H9 (cell line): ENCODE results near the gene MACROD1. TPM values are rescaled to one million over a fixed set of nuclear protein-coding genes. Genes with fewer than 3 reads are reported as not detected.

Experiments used
- DNase-seq: peaks from one replicate; pipeline ENCODE4 v3.0.0-alpha.2; 2017
- H2AFZ ChIP-seq: one replicate; pipeline ENCODE4 v1.6.1; 2013; ENCODE audit warnings: mild to moderate bottlenecking, low read length, control low read depth, moderate library complexity
- H2AK5ac ChIP-seq: 2 replicates; pipeline ENCODE4 v1.6.1; 2013; ENCODE audit warnings: low read length, control low read depth, mixed read lengths; ENCODE audit not compliant: insufficient read length
- H2BK120ac ChIP-seq: one replicate; pipeline ENCODE4 v1.6.1; 2013; ENCODE audit warnings: low read depth, mild to moderate bottlenecking, low read length, control low read depth, inconsistent platforms; ENCODE audit not compliant: poor library complexity, severe bottlenecking
- H2BK12ac ChIP-seq: 2 replicates; pipeline ENCODE4 v1.6.1; 2013; ENCODE audit warnings: low read length, control low read depth, mixed read lengths, low read depth; ENCODE audit not compliant: insufficient read length
- H2BK15ac ChIP-seq: 2 replicates; pipeline ENCODE4 v1.6.1; 2013; ENCODE audit warnings: low read depth, low read length, control low read depth
- H2BK20ac ChIP-seq: one replicate; pipeline ENCODE4 v1.6.1; 2013; ENCODE audit warnings: low read depth, mild to moderate bottlenecking, low read length, control low read depth, inconsistent platforms; ENCODE audit not compliant: poor library complexity, severe bottlenecking
- H2BK5ac ChIP-seq: 2 replicates; pipeline ENCODE4 v1.6.1; 2013; ENCODE audit warnings: low read length, control low read depth, mixed read lengths; ENCODE audit not compliant: insufficient read length
- H3K14ac ChIP-seq: 2 replicates; pipeline ENCODE4 v1.6.1; 2013; ENCODE audit warnings: low read length, control low read depth; ENCODE audit not compliant: insufficient read depth
- H3K18ac ChIP-seq: 2 replicates; pipeline ENCODE4 v1.6.1; 2013; ENCODE audit warnings: low read depth, mild to moderate bottlenecking, mixed read lengths, low read length, control low read depth; ENCODE audit not compliant: insufficient read length
- H3K23ac ChIP-seq: 2 replicates; pipeline ENCODE4 v1.6.1; 2013; ENCODE audit warnings: low read length, control low read depth, mixed read lengths, low read depth; ENCODE audit not compliant: insufficient read length
- H3K23me2 ChIP-seq: 2 replicates; pipeline ENCODE4 v1.6.1; 2013; ENCODE audit warnings: low read depth, mild to moderate bottlenecking, mixed read lengths, low read length, control low read depth; ENCODE audit not compliant: insufficient read length, poor library complexity, severe bottlenecking
- H3K27ac ChIP-seq: 2 replicates; pipeline ENCODE4 v1.5.1; 2013; ENCODE audit warnings: low read length, control low read depth, mixed read lengths, low read depth; ENCODE audit not compliant: insufficient read length
- H3K27me3 ChIP-seq: 2 replicates; pipeline ENCODE4 v1.6.1; 2013; ENCODE audit warnings: low read length, control low read depth, inconsistent platforms; ENCODE audit not compliant: insufficient read depth
- H3K4ac ChIP-seq: 2 replicates; pipeline ENCODE4 v1.6.1; 2013; ENCODE audit warnings: low read depth, mild to moderate bottlenecking, control low read depth, inconsistent platforms, low read length, moderate library complexity
- H3K4me1 ChIP-seq: 2 replicates; pipeline ENCODE4 v1.6.1; 2013; ENCODE audit warnings: low read length, control low read depth, inconsistent platforms; ENCODE audit not compliant: insufficient read depth
- H3K4me2 ChIP-seq: 2 replicates; pipeline ENCODE4 v1.6.1; 2013; ENCODE audit warnings: low read length, control low read depth, mixed read lengths; ENCODE audit not compliant: insufficient read length, insufficient read depth
- H3K56ac ChIP-seq: 2 replicates; pipeline ENCODE4 v1.6.1; 2013; ENCODE audit warnings: low read depth, mild to moderate bottlenecking, mixed read lengths, low read length, control low read depth; ENCODE audit not compliant: insufficient read length
- H3K79me1 ChIP-seq: 2 replicates; pipeline ENCODE4 v1.6.1; 2013; ENCODE audit warnings: low read depth, mild to moderate bottlenecking, moderate library complexity, low read length, control low read depth, inconsistent platforms; ENCODE audit not compliant: insufficient read depth, poor library complexity, severe bottlenecking
- H3K79me2 ChIP-seq: 2 replicates; pipeline ENCODE4 v1.6.1; 2013; ENCODE audit warnings: low read length, control low read depth, inconsistent platforms; ENCODE audit not compliant: insufficient read depth
- H3K9ac ChIP-seq: 2 replicates; pipeline ENCODE4 v1.6.1; 2013; ENCODE audit warnings: low read length, control low read depth, mixed read lengths; ENCODE audit not compliant: insufficient read length; ENCODE audit errors: extremely low read depth
- H3K9me3 ChIP-seq: one replicate; pipeline ENCODE4 v1.6.1; 2013; ENCODE audit warnings: low read depth, low read length, inconsistent platforms; ENCODE audit not compliant: control insufficient read depth
- H3T11ph ChIP-seq: one replicate; pipeline ENCODE4 v1.6.1; 2013; ENCODE audit warnings: mild to moderate bottlenecking, low read length, control low read depth, inconsistent platforms
- H4K20me1 ChIP-seq: one replicate; pipeline ENCODE4 v1.6.1; 2013; ENCODE audit not compliant: control insufficient read depth, insufficient read length, insufficient read depth
- H4K5ac ChIP-seq: 2 replicates; pipeline ENCODE4 v1.6.1; 2013; ENCODE audit warnings: low read depth, mild to moderate bottlenecking, mixed read lengths, low read length, control low read depth; ENCODE audit not compliant: insufficient read length
- H4K8ac ChIP-seq: replicated peaks from 2 replicates; pipeline ENCODE4 v1.6.1; 2013; ENCODE audit warnings: low read length, control low read depth, mixed read lengths, low read depth; ENCODE audit not compliant: insufficient read length
- H4K91ac ChIP-seq: 2 replicates; pipeline ENCODE4 v1.6.1; 2013; ENCODE audit warnings: low read depth, mild to moderate bottlenecking, moderate library complexity, mixed read lengths, low read length, control low read depth; ENCODE audit not compliant: insufficient read length
- H3K27ac Mint-ChIP-seq, 3 experiments: 2 replicates in 2 of 3; 3 replicates in 1 of 3; pipeline ENCODE4 v1.8.0; 2020 to 2021; ENCODE audit warnings: mixed read lengths in 3 of 3, mild to moderate bottlenecking in 1 of 3, moderate library complexity in 1 of 3
- H3K27me3 Mint-ChIP-seq: 2 replicates; pipeline ENCODE4 v1.8.0; 2021; ENCODE audit warnings: low read depth, mild to moderate bottlenecking, moderate library complexity, mixed read lengths
- H3K36me3 Mint-ChIP-seq, 3 experiments: 2 replicates in 2 of 3; 3 replicates in 1 of 3; pipeline ENCODE4 v1.8.0; 2020 to 2021; ENCODE audit warnings: low read depth in 3 of 3, mixed read lengths in 3 of 3; ENCODE audit not compliant: insufficient read depth in 1 of 3
- H3K4me1 Mint-ChIP-seq, 2 experiments: 2 replicates each; pipeline ENCODE4 v1.8.0; 2020; ENCODE audit warnings: mixed read lengths in 2 of 2
- H3K4me3 Mint-ChIP-seq, 2 experiments: 2 replicates in 1 of 2; 3 replicates in 1 of 2; pipeline ENCODE4 v1.8.0; 2020 to 2021; ENCODE audit warnings: mild to moderate bottlenecking in 2 of 2, mixed read lengths in 2 of 2, moderate library complexity in 1 of 2
- H3K9me3 Mint-ChIP-seq, 2 experiments: 2 replicates in 1 of 2; 3 replicates in 1 of 2; pipeline ENCODE4 v1.8.0; 2020; ENCODE audit warnings: mild to moderate bottlenecking in 2 of 2, mixed read lengths in 2 of 2, moderate library complexity in 1 of 2
- CTCF ChIP-seq: fragments of 200-600 bp; sonication (generic); conservative IDR thresholded peaks from 3 replicates; pipeline ENCODE4 v1.8.0; 2021; ENCODE audit warnings: antibody characterized with exemption, mild to moderate bottlenecking
- WGBS: extraction: QIAGEN DNeasy Blood & Tissue Kit; methylation state at CpG from one replicate; pipeline ENCODE4 v1.1.7; 2013; ENCODE audit warnings: missing lambda C conversion rate, low lambda C conversion rate, mixed read lengths; ENCODE audit not compliant: insufficient read length; ENCODE audit errors: extremely low coverage; 5-methylcytosine and 5-hydroxymethylcytosine counted together
- total RNA-seq: library from RNA; stranded (reverse); gene quantifications from 2 replicates; pipeline ENCODE4 v1.2.1, GENCODE V29; 2021

Gene MACROD1
- total RNA-seq, 1 experiment from 2014 or later: 21.2 TPM

- H4K20me1 ChIP-seq: no peaks in the 10 kb centered on the region
- no peaks in the 10 kb centered on the region; the same call in 1 of the 2 replicates for H3K27me3 ChIP-seq
- no peak overlapping the region for H4K91ac ChIP-seq
- H3K27ac Mint-ChIP-seq: no peak overlapping the region
- H3K18ac ChIP-seq: no peak overlapping the region
- H3K14ac ChIP-seq: no peak overlapping the region
- H3K56ac ChIP-seq: no peak overlapping the region
- H3K79me1 ChIP-seq: no peaks in the 10 kb centered on the region
- WGBS: no CpG with 5 or more reads among the region's 9 CpGs
- H4K5ac ChIP-seq: no peak overlapping the region
- no peaks in the 10 kb centered on the region for H3K23me2 ChIP-seq
- no peak overlapping the region for H2AFZ ChIP-seq
- peaks cover 2% of the 10 kb centered on the region in 2 experiments; a peak in 2 of 4 replicates for H3K4me1 Mint-ChIP-seq
- no peaks in the 10 kb centered on the region; a peak in 1 of 7 replicates for H3K36me3 Mint-ChIP-seq
- H4K8ac ChIP-seq: no peak overlapping the region
- no peak overlapping the region for H3K23ac ChIP-seq
- no peak overlapping the region for H3K4me2 ChIP-seq
- H3K4ac ChIP-seq: no peak overlapping the region
- no peaks in the 10 kb centered on the region for H3K79me2 ChIP-seq
- no peak overlapping the region for H3T11ph ChIP-seq
- H2AK5ac ChIP-seq: no peak overlapping the region
- no peak for DNase-seq
- H3K27me3 Mint-ChIP-seq: peaks cover 55% of the 10 kb centered on the region
- H2BK20ac ChIP-seq: no peak overlapping the region
- no peak overlapping the region for H2BK12ac ChIP-seq
- no peak overlapping the region for H2BK15ac ChIP-seq
- no peak overlapping the region for H3K9ac ChIP-seq
- H3K9me3 ChIP-seq: no peaks in the 10 kb centered on the region
- H2BK120ac ChIP-seq: no peak overlapping the region
- no peak overlapping the region for H3K27ac ChIP-seq
- H3K4me1 ChIP-seq: no peaks in the 10 kb centered on the region
- no peaks in the 10 kb centered on the region for H3K9me3 Mint-ChIP-seq
- no peak overlapping the region for H2BK5ac ChIP-seq
- H3K4me3 Mint-ChIP-seq: no peak overlapping the region
- no peak for TF ChIP-seq CTCF
Measured at GRCh38 chr11:64107303-64107702, 58.6 kb downstream of the MACROD1 start.
